HEK293T (cell line): Measurements from ENCODE around the gene GUK1.

Experiments used
- FOXA1 ChIP-seq: fragments of 450-650 bp; IDR thresholded peaks from 2 replicates; pipeline ENCODE4 v1.6.1; 2016; ENCODE audit warnings: mild to moderate bottlenecking
- FOXM1 ChIP-seq: fragments of 450-650 bp; IDR thresholded peaks from 2 replicates; pipeline ENCODE4 v1.6.1; 2017; ENCODE audit warnings: mild to moderate bottlenecking, borderline replicate concordance
- SP1 ChIP-seq: fragments of 450-650 bp; IDR thresholded peaks from 2 replicates; pipeline ENCODE4 v1.6.1; 2017

DNA sequence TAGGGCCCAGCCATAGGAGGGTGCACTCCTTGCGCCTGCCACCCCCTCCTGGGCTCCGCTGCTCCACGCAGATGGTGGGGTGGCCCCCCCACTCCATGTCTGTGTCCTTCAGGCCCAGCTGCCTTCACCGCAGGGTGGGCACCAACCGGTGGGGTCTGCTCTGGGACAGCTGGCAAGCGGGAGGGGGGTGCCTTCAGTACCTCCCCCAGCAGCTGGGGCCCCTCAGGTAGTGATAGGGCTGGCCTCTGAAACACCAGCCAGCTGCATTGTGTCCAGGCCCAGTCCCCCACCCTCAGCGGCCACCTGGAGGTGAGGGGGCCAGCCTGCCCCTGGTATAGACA is 10.0 kb downstream of the GUK1 start:
- no peak for TF ChIP-seq FOXM1
- no peak for TF ChIP-seq SP1
- TF ChIP-seq FOXA1: no peak
